Fibroblast of lung (primary cell): Measurements from ENCODE around the gene SLC16A8.

Experiments
- EZH2 ChIP-seq: IDR thresholded peaks from 2 replicates; pipeline ENCODE4 v1.5.1; 2012; ENCODE audit warnings: low read length, control low read depth, mild to moderate bottlenecking; ENCODE audit errors: missing control alignments
- TF ChIP-seq, protein P1 (sequence below), 2 donors: IDR thresholded peaks in 1 of 2; conservative IDR thresholded peaks in 1 of 2; 1 replicate in 1 of 2; 2 replicates in 1 of 2; pipeline ENCODE4 v1.5.1; 2011 to 2012; ENCODE audit warnings: low read length in 2 of 2, control low read depth in 1 of 2, inconsistent platforms in 1 of 2, low read depth in 1 of 2, mild to moderate bottlenecking in 1 of 2

DNA sequence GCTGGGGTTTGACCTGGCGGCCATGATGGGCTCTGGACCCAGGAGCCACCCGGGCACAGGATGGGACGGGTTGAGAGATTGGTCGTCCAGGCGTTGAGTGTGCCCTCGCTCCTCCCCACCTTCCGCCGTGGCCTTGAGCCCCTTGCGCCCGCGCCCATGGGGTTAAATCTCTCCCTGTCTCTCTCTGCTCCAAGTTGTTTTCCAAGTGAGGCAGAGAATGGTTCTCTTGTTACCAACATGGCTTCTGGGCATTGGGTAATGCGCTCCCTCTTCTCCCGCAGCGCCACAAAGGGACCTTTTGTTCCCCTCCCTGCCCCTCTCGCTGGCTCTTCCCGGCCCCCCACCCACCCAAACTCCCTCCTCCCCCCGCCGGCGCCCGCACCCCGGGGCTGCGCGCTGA is 45.6 kb downstream of the SLC16A8 start:
- TF ChIP-seq, protein P1, sequence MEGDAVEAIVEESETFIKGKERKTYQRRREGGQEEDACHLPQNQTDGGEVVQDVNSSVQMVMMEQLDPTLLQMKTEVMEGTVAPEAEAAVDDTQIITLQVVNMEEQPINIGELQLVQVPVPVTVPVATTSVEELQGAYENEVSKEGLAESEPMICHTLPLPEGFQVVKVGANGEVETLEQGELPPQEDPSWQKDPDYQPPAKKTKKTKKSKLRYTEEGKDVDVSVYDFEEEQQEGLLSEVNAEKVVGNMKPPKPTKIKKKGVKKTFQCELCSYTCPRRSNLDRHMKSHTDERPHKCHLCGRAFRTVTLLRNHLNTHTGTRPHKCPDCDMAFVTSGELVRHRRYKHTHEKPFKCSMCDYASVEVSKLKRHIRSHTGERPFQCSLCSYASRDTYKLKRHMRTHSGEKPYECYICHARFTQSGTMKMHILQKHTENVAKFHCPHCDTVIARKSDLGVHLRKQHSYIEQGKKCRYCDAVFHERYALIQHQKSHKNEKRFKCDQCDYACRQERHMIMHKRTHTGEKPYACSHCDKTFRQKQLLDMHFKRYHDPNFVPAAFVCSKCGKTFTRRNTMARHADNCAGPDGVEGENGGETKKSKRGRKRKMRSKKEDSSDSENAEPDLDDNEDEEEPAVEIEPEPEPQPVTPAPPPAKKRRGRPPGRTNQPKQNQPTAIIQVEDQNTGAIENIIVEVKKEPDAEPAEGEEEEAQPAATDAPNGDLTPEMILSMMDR (conservative IDR thresholded peaks at IDR 0.05 in 1 of 2, IDR thresholded peaks at IDR 0.05 in 1 of 2; ENCODE audit: low read depth in 1 of 2, low read length in 2 of 2) = no peak
- TF ChIP-seq EZH2 = no peak
